Measurements from ENCODE around the gene C19orf53.
"Not testable (repeated sequence)": the region's sequence is repeated elsewhere in the genome, so short reads cannot be mapped to it uniquely, and the experiment has no call there.

C19orf53 gene

GRCh38 chr19:13774217-13775191 is at the start of gene C19orf53:
C19orf53 (plus strand) TSS chr19:13774456; CDS start chr19:13774478, 22 bp downstream.
- DNase-seq = peak; percentile 48 to 90 (median 88)

- DNase-seq = no peak
Observed at GRCh38 chr19:13726323-13726722, 47.9 kb upstream of the C19orf53 start.

- DNase-seq = no peak
Observed at GRCh38 chr19:13727798-13728197, 46.5 kb upstream of the C19orf53 start.

GRCh38 chr19:13729859-13730258 is 44.4 kb upstream of the C19orf53 start:
- DNase-seq = no peak

GRCh38 chr19:13731147-13731964 is 42.9 kb upstream of the C19orf53 start:
- DNase-seq = peak; percentile 52 to 97 (median 93)

- DNase-seq = no peak
Observed at GRCh38 chr19:13732337-13732736, 41.9 kb upstream of the C19orf53 start.

- DNase-seq = no peak
Observed at GRCh38 chr19:13734751-13735150, 39.5 kb upstream of the C19orf53 start.

- DNase-seq = no peak
Observed at GRCh38 chr19:13738073-13738472, 36.2 kb upstream of the C19orf53 start.

- DNase-seq = no peak
Observed at GRCh38 chr19:13741893-13742292, 32.4 kb upstream of the C19orf53 start.

GRCh38 chr19:13742756-13743155 is 31.5 kb upstream of the C19orf53 start:
- no peak for DNase-seq

- no peak for DNase-seq
Observed at GRCh38 chr19:13744174-13744573, 30.1 kb upstream of the C19orf53 start.

GRCh38 chr19:13747098-13747453 is 27.2 kb upstream of the C19orf53 start:
- DNase-seq = no peak

GRCh38 chr19:13748169-13748828 is 26.0 kb upstream of the C19orf53 start:
- peak in 3 of 14 donors; percentile 8 to 11 (median 9) for DNase-seq

GRCh38 chr19:13751436-13751835 is 22.8 kb upstream of the C19orf53 start:
- no peak for DNase-seq

GRCh38 chr19:13753622-13754021 is 20.6 kb upstream of the C19orf53 start:
- DNase-seq = not testable (repeated sequence)

GRCh38 chr19:13756210-13756609 is 18.0 kb upstream of the C19orf53 start:
- no peak for DNase-seq

GRCh38 chr19:13757805-13758772 is 16.2 kb upstream of the C19orf53 start:
- no peak for DNase-seq

GRCh38 chr19:13758795-13759194 is 15.5 kb upstream of the C19orf53 start:
- DNase-seq = no peak

- DNase-seq = no peak
Observed at GRCh38 chr19:13761423-13761822, 12.8 kb upstream of the C19orf53 start.

GRCh38 chr19:13762635-13763235 is 11.5 kb upstream of the C19orf53 start:
- no peak for DNase-seq

- no peak for DNase-seq
Observed at GRCh38 chr19:13763265-13763664, 11.0 kb upstream of the C19orf53 start.
